IMR-90 (cell line): ENCODE measurements around the gene OSTM1. TPM values are rescaled to one million over a fixed set of nuclear protein-coding genes. Genes with fewer than 3 reads are reported as not detected.

Experiments
- ATAC-seq: fragments of 200-7000 bp; cut with Tn5 transposase; 2 replicates; pipeline ENCODE4 v1.9.1; 2020; ENCODE audit warnings: low read depth, mild to moderate bottlenecking, moderate library complexity
- BruUV-seq: library from RNA; stranded (reverse); fragments of 400-500 nt; replicated peaks from 2 replicates; lab custom pipeline; 2021; lab: Mats Ljungman, UMichigan
- CTCF ChIA-PET: fragments of 300-600 bp; formaldehyde crosslinking; extraction: SDS; loops from one replicate; lab custom pipeline; 2021; ENCODE audit warnings: antibody characterized with exemption; lab: Yijun Ruan, JAX
- POLR2A ChIA-PET: fragments of 300-600 bp; sonication (Branson Sonifier 250); formaldehyde crosslinking; loops from one replicate; lab custom pipeline; 2022; ENCODE audit warnings: antibody characterized with exemption; ENCODE audit not compliant: unreplicated experiment; lab: Charles Lee
- DNase-seq: peaks from one replicate; pipeline ENCODE4 v3.0.0; 2013
- H2AFZ ChIP-seq: replicated peaks from 2 replicates; pipeline ENCODE3; 2013; ENCODE audit warnings: low read length, mild to moderate bottlenecking; ENCODE audit not compliant: poor library complexity
- H2AK5ac ChIP-seq: 2 replicates; pipeline ENCODE4 v1.6.1; 2013; ENCODE audit warnings: low read depth, low read length, inconsistent platforms
- H2AK9ac ChIP-seq: replicated peaks from 2 replicates; pipeline ENCODE3; 2013; ENCODE audit warnings: mild to moderate bottlenecking, low read depth, low read length, moderate library complexity; ENCODE audit not compliant: poor library complexity
- H2BK120ac ChIP-seq: 2 replicates; pipeline ENCODE4 v1.6.1; 2013; ENCODE audit warnings: low read depth, low read length, inconsistent platforms
- H2BK15ac ChIP-seq: 3 replicates; pipeline ENCODE4 v1.6.1; 2013; ENCODE audit warnings: low read depth, low read length, inconsistent platforms
- H2BK20ac ChIP-seq: 2 replicates; pipeline ENCODE4 v1.6.1; 2013; ENCODE audit warnings: low read depth, mild to moderate bottlenecking, inconsistent platforms, low read length, moderate library complexity
- H2BK5ac ChIP-seq: 2 replicates; pipeline ENCODE4 v1.6.1; 2013; ENCODE audit warnings: mild to moderate bottlenecking, low read depth, low read length, inconsistent platforms; ENCODE audit not compliant: poor library complexity, severe bottlenecking
- H3K14ac ChIP-seq: replicated peaks from 2 replicates; pipeline ENCODE4 v1.6.1; 2013; ENCODE audit warnings: low read depth, low read length, inconsistent platforms
- H3K18ac ChIP-seq: 2 replicates; pipeline ENCODE4 v1.6.1; 2013; ENCODE audit warnings: low read depth, low read length, control low read depth
- H3K23ac ChIP-seq: 2 replicates; pipeline ENCODE4 v1.6.1; 2013; ENCODE audit warnings: low read depth, low read length, inconsistent platforms
- H3K27ac ChIP-seq: 2 replicates; pipeline ENCODE4 v1.5.1; 2013; ENCODE audit warnings: mild to moderate bottlenecking, control low read depth, low read length; ENCODE audit not compliant: insufficient read depth
- H3K27me3 ChIP-seq: 2 replicates; pipeline ENCODE4 v1.6.1; 2013; ENCODE audit warnings: low read length; ENCODE audit not compliant: control insufficient read depth, insufficient read depth
- H3K36me3 ChIP-seq: 2 replicates; pipeline ENCODE4 v1.6.1; 2013; ENCODE audit warnings: low read length, mixed read lengths; ENCODE audit not compliant: control insufficient read depth, insufficient read depth
- H3K4ac ChIP-seq: 2 replicates; pipeline ENCODE4 v1.6.1; 2013; ENCODE audit warnings: low read depth, low read length, inconsistent platforms
- H3K4me1 ChIP-seq: 2 replicates; pipeline ENCODE4 v1.6.1; 2013; ENCODE audit warnings: low read length, mixed read lengths; ENCODE audit not compliant: control insufficient read depth, insufficient read depth
- H3K4me2 ChIP-seq: 2 replicates; pipeline ENCODE4 v1.6.1; 2013; ENCODE audit warnings: low read depth, mild to moderate bottlenecking, control low read depth, low read length, moderate library complexity
- H3K4me3 ChIP-seq: 2 replicates; pipeline ENCODE4 v1.5.1; 2013; ENCODE audit warnings: low read depth, mild to moderate bottlenecking, control low read depth, low read length, moderate library complexity; ENCODE audit not compliant: insufficient read depth
- H3K56ac ChIP-seq: 2 replicates; pipeline ENCODE4 v1.6.1; 2013; ENCODE audit warnings: low read length, inconsistent platforms; ENCODE audit not compliant: insufficient read depth; ENCODE audit errors: extremely low read depth
- H3K79me1 ChIP-seq, 2 experiments: 2 replicates each; pipeline ENCODE4 v1.6.1; 2013; ENCODE audit warnings: low read length in 2 of 2, inconsistent platforms in 1 of 2, low read depth in 1 of 2
- H3K9ac ChIP-seq: 2 replicates; pipeline ENCODE4 v1.6.1; 2013; ENCODE audit warnings: low read depth, low read length, control low read depth
- H3K9me1 ChIP-seq: 2 replicates; pipeline ENCODE4 v1.6.1; 2013; ENCODE audit warnings: low read length, inconsistent platforms; ENCODE audit not compliant: insufficient read depth
- H3K9me3 ChIP-seq: 2 replicates; pipeline ENCODE4 v1.6.1; 2013; ENCODE audit warnings: low read length; ENCODE audit not compliant: control insufficient read depth, insufficient read depth
- H4K20me1 ChIP-seq: 2 replicates; pipeline ENCODE4 v1.6.1; 2013; ENCODE audit warnings: low read length, inconsistent platforms; ENCODE audit not compliant: insufficient read depth
- H4K5ac ChIP-seq: 2 replicates; pipeline ENCODE4 v1.6.1; 2013; ENCODE audit warnings: mild to moderate bottlenecking, low read depth, low read length, control low read depth
- H4K8ac ChIP-seq, 2 experiments: 2 replicates each; pipeline ENCODE4 v1.6.1; 2013; ENCODE audit warnings: low read depth in 2 of 2, low read length in 2 of 2, control low read depth in 1 of 2, inconsistent platforms in 1 of 2
- H4K91ac ChIP-seq: 2 replicates; pipeline ENCODE4 v1.6.1; 2013; ENCODE audit warnings: low read depth, low read length, inconsistent platforms; ENCODE audit not compliant: insufficient read depth
- CEBPB ChIP-seq: IDR thresholded peaks from 2 replicates; pipeline ENCODE4 v1.6.1; 2012; ENCODE audit warnings: low read depth, low read length, improper control_type of control experiment
- CHD1 ChIP-seq: IDR thresholded peaks from 2 replicates; pipeline ENCODE4 v1.6.1; 2012; ENCODE audit warnings: low read depth, low read length, improper control_type of control experiment
- MAZ ChIP-seq: IDR thresholded peaks from 2 replicates; pipeline ENCODE4 v1.6.1; 2012; ENCODE audit warnings: low read depth, mild to moderate bottlenecking, low read length, improper control_type of control experiment, moderate library complexity, borderline replicate concordance
- NFE2L2 ChIP-seq: fragments of 150-350 bp; IDR thresholded peaks from 2 replicates; pipeline ENCODE4 v1.6.1; 2016; ENCODE audit warnings: low read depth, mild to moderate bottlenecking, low read length
- RAD21 ChIP-seq: IDR thresholded peaks from 2 replicates; pipeline ENCODE4 v1.6.1; 2012; ENCODE audit warnings: low read length, improper control_type of control experiment
- RFX5 ChIP-seq: IDR thresholded peaks from 2 replicates; pipeline ENCODE4 v1.8.0; 2012; ENCODE audit warnings: low read depth, mild to moderate bottlenecking, low read length, moderate library complexity
- SMC3 ChIP-seq: fragments of 150-350 bp; IDR thresholded peaks from 2 replicates; pipeline ENCODE4 v1.6.1; 2016; ENCODE audit warnings: low read depth, mild to moderate bottlenecking, antibody characterized with exemption, low read length, moderate library complexity
- WGBS, 2 experiments: methylation state at CpG; one replicate each; pipeline versions ENCODE4 v1.1.5 to v1.1.7; 2013; ENCODE audit warnings: missing lambda C conversion rate in 2 of 2; ENCODE audit not compliant: insufficient read length in 1 of 2; ENCODE audit errors: extremely low coverage in 2 of 2; 5-methylcytosine and 5-hydroxymethylcytosine counted together
- dilution Hi-C: fragments of 300-500 bp; cut with HindIII; formaldehyde crosslinking; loops from one replicate; pipeline ENCODE4 v1.14.3; 2018; ENCODE audit warnings: low sequenced_read_pairs; ENCODE audit not compliant: unreplicated experiment
- in situ Hi-C: fragments of 300-500 bp; cut with MboI; formaldehyde crosslinking; loops from 3 replicates; pipeline ENCODE4 v1.14.3; 2019; ENCODE audit warnings: low sequenced_read_pairs, inconsistent platforms, mixed read lengths
- intact Hi-C: fragments of 100-400 bp; cut with micrococcal nuclease; formaldehyde crosslinking; loops from 2 replicates; pipeline ENCODE4 v1.10.0; 2022
- polyA plus RNA-seq, 3 experiments: library from polyadenylated mRNA; depleted of rRNA; stranded (reverse); fragments of >200 nt; gene quantifications; 2 replicates each; pipeline ENCODE4 v1.2.3, GENCODE V29; 2012; ENCODE audit warnings: low replicate concordance in 1 of 3
- total RNA-seq: library from RNA; depleted of rRNA; stranded (reverse); fragments of >200 nt; gene quantifications from 2 replicates; pipeline ENCODE4 v1.2.3, GENCODE V29; 2012

The OSTM1 gene
- total and polyA plus RNA-seq, 2 of the 4 experiments (the other 2 are of a cell fraction), result 8.0 to 24.7 TPM

GRCh38 chr6:108093781-108094300, 19.3 kb upstream of the OSTM1 start:
- Histone ChIP-seq H4K20me1 (no peaks in the 10 kb centered on the region), H3K4me2 (no peak overlapping the region), H3K4me3 (no peak overlapping the region), H2AFZ (no peak overlapping the region), H3K9me3 (no peaks in the 10 kb centered on the region), H4K91ac (no peak overlapping the region), H3K4ac (no peak overlapping the region), H2BK15ac (no peak overlapping the region), H2BK20ac (no peak overlapping the region), H3K79me1 (no peaks in the 10 kb centered on the region), H2BK5ac (no peak overlapping the region), H3K18ac (no peak overlapping the region), H4K5ac (no peak overlapping the region), H3K56ac (no peak overlapping the region), H3K36me3 (no peaks in the 10 kb centered on the region), H3K4me1 (no peaks in the 10 kb centered on the region), H2AK5ac (no peak overlapping the region), H3K23ac (no peak overlapping the region), H3K9ac (no peak overlapping the region), H2AK9ac (no peak overlapping the region), H3K27ac (no peak overlapping the region), H3K9me1 (no peaks in the 10 kb centered on the region), H4K8ac (no peak overlapping the region), H3K14ac (no peak overlapping the region), H2BK120ac (no peak overlapping the region), H3K27me3 (peaks cover 5% of the 10 kb centered on the region; the same call in 1 of the 2 replicates)
- in situ Hi-C loops (no loop called here), dilution Hi-C loops (no loop called here), intact Hi-C loops (no loop called here)
- no peak for DNase-seq
- no TSS peak for BruUV-seq
- CTCF ChIA-PET, result interaction anchor here (0.6 kb wide), 2 partner anchors 363 to 442 kb away, joined by 3 read pairs; no protein-coding TSS in a partner anchor
- POLR2A ChIA-PET, result no interaction called here
- WGBS, 2 experiments, result no CpG with 5 or more reads among the region's 4 CpGs
- TF ChIP-seq CHD1 (no peak), NFE2L2 (no peak), RAD21 (no peak), MAZ (no peak), CEBPB (no peak), RFX5 (no peak), SMC3 (no peak)
- no peak for ATAC-seq
